Stimulated activated effector memory CD8-positive, alpha-beta T cell treated with anti-CD3 and anti-CD28 coated beads, Interleukin-12 subunit alpha, Interleukin-12 subunit beta, amount 100 ng/mL, for 72 hours (primary cell): ENCODE measurements around the gene GPR107.

Source experiments
- ATAC-seq: fragments of 150-1000 bp; cut with Tn5 transposase; 2 replicates; pipeline ENCODE4 v1.10.0; 2021
- DNase-seq, 2 donors: peaks; one replicate each; pipeline ENCODE4 v3.0.0; 2021 to 2022; ENCODE audit warnings: low spot score in 2 of 2
- H3K27ac Mint-ChIP-seq: one replicate; pipeline ENCODE4 v1.8.0; 2022; ENCODE audit warnings: mild to moderate bottlenecking, mixed read lengths
- H3K36me3 Mint-ChIP-seq: one replicate; pipeline ENCODE4 v1.8.0; 2022; ENCODE audit warnings: mild to moderate bottlenecking, mixed read lengths
- H3K4me1 Mint-ChIP-seq: one replicate; pipeline ENCODE4 v1.8.0; 2022; ENCODE audit warnings: mixed read lengths
- H3K4me3 Mint-ChIP-seq: one replicate; pipeline ENCODE4 v1.8.0; 2022; ENCODE audit warnings: mild to moderate bottlenecking, mixed read lengths
- H3K9me3 Mint-ChIP-seq: one replicate; pipeline ENCODE4 v1.8.0; 2022; ENCODE audit warnings: mixed read lengths

GPR107 gene

GRCh38 chr9:130040984-130041647, 12.6 kb upstream of the GPR107 start:
- no peaks in the 10 kb centered on the region for H3K9me3 Mint-ChIP-seq
- H3K4me1 Mint-ChIP-seq = peaks cover 44% of the 10 kb centered on the region
- H3K4me3 Mint-ChIP-seq = peak overlapping the region; percentile 99
- DNase-seq = no peak
- H3K27ac Mint-ChIP-seq = peak overlapping the region; percentile 99
- no peak for ATAC-seq
- peaks cover 70% of the 10 kb centered on the region for H3K36me3 Mint-ChIP-seq

GRCh38 chr9:130041648-130042405, 11.9 kb upstream of the GPR107 start:
- peaks cover 63% of the 10 kb centered on the region for H3K36me3 Mint-ChIP-seq
- DNase-seq (no peak), ATAC-seq (no peak)
- peak overlapping the region; percentile 99 for H3K4me3 Mint-ChIP-seq
- H3K9me3 Mint-ChIP-seq = no peaks in the 10 kb centered on the region
- peaks cover 37% of the 10 kb centered on the region for H3K4me1 Mint-ChIP-seq
- H3K27ac Mint-ChIP-seq = peak overlapping the region; percentile 99

DNA sequence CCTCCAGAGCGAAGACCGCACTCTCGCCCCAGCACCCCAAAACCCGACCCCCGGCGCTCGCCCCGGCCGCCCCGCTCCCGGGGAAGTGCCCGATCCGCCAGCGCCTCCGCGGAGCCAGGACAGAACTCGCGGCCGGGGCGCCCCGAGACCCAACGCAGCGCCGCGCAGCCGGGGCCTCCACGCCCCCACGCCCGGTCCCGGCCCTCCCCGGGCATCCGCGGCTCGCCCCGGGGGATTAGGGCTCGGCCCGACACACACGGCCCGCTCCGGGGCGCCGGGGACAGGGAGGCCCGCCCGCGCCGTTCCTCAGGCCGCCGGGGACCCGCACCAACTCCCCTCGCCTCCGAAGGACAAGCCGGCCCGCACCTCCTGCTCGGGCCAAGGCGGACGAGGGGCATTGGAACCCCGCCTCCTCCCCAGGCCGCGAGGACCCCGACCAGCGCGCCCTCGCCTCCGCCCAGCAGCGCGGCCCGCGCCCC, 11.3 kb upstream of the GPR107 start:
- peaks cover 31% of the 10 kb centered on the region for H3K4me1 Mint-ChIP-seq
- no peaks in the 10 kb centered on the region for H3K9me3 Mint-ChIP-seq
- peaks cover 56% of the 10 kb centered on the region for H3K36me3 Mint-ChIP-seq
- peak overlapping the region; percentile 99 for H3K4me3 Mint-ChIP-seq
- peak overlapping the region; percentile 99 for H3K27ac Mint-ChIP-seq
- ATAC-seq (peak; percentile 29), DNase-seq (peak in 1 of 2 donors; percentile 80)

GRCh38 chr9:130042885-130043653, 10.6 kb upstream of the GPR107 start, which contains the start of gene FNBP1:
FNBP1 (minus strand) TSS chr9:130043189; CDS start chr9:130042975, 214 bp downstream.
- ATAC-seq (peak; percentile 76), DNase-seq (peak; percentile 73 to 87)
- peaks cover 30% of the 10 kb centered on the region for H3K4me1 Mint-ChIP-seq
- H3K9me3 Mint-ChIP-seq = no peaks in the 10 kb centered on the region
- peak within 1 kb of the TSS; percentile 99 for H3K27ac Mint-ChIP-seq
- H3K4me3 Mint-ChIP-seq = peak within 1 kb of the TSS; percentile 99
- peaks cover 50% of the 10 kb centered on the region for H3K36me3 Mint-ChIP-seq

DNA sequence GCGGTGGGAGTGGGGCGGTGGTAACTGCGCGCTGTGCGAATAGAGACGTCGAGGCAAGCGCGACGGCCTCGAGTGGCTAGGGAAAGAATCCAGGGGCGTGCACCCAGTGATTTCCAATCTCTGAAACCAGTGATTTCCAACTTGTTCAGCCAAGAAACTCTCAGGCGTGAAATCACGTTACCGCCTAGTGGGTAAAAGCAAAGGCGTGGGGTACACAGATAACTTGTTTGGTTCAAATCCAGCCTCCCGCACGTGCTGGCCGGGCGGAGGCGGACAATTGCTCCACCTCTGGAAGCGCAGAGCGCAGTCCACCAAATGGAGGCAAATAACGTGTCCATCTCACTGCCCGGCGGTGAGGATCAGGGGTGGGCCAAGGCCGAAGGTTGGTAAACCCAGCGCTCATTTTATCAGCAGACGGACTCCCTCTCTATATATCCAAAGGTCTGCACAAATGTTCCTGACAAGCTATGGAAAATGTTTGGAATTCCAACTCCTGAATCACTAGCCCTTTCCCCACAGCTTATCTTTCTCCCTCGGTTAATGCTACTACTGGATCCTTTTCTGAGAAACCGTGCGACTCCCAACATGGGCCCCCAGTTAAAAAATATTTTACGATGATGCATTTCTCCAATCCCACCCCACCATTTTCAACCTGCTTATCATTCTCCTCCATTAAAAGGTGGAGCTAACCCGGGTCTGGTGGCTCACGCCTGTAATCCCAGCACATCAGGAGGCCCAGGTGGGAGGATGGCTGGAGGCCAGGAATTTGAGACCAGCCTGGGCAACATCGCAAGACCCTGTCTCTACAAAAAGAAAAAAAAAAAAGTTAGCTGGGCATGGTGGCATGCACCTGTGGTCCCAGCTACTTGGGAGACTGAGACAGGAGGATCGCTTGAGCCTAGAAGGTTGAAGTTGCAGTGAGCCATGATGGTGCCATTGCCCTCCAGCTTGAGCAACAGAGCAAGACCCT, 9.8 kb upstream of the GPR107 start:
- Mint-ChIP-seq H3K9me3 (no peaks in the 10 kb centered on the region), H3K4me3 (peak overlapping the region; percentile 99), H3K27ac (peak overlapping the region; percentile 85), H3K4me1 (peaks cover 24% of the 10 kb centered on the region), H3K36me3 (peaks cover 41% of the 10 kb centered on the region)
- ATAC-seq (no peak), DNase-seq (no peak)

GRCh38 chr9:130045725-130046450, 7.8 kb upstream of the GPR107 start:
- Mint-ChIP-seq H3K27ac (peak overlapping the region; percentile 58), H3K36me3 (peaks cover 22% of the 10 kb centered on the region), H3K9me3 (no peaks in the 10 kb centered on the region), H3K4me3 (peak overlapping the region; percentile 99), H3K4me1 (peaks cover 34% of the 10 kb centered on the region)
- ATAC-seq = no peak
- DNase-seq = no peak

GRCh38 chr9:130049431-130050210, 4.1 kb upstream of the GPR107 start:
- Mint-ChIP-seq H3K27ac (no peak overlapping the region), H3K36me3 (no peaks in the 10 kb centered on the region), H3K4me3 (no peak overlapping the region), H3K9me3 (no peaks in the 10 kb centered on the region), H3K4me1 (peaks cover 28% of the 10 kb centered on the region)
- no peak for DNase-seq
- no peak for ATAC-seq

DNA sequence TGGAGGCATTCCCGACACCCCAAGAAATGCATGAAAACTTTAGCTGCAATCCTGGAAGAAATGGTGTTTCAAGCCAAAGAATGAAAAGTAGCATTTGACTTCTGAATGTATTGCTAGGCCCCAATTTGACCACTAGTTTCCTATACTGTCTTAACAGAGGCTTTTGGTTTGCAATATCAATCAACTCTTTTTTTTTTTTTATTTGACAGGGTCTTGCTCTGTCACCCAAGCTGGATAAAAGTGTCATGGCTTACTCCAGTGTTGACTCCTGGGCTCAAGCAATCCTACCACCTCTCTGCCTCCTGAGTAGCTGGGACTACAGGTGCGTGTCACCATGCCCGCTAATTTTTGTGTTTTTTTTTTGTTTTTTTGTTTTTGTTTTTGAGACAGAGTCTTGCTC, 3.2 kb upstream of the GPR107 start:
- Mint-ChIP-seq H3K4me1 (peaks cover 28% of the 10 kb centered on the region), H3K36me3 (no peaks in the 10 kb centered on the region), H3K27ac (no peak overlapping the region), H3K4me3 (no peak overlapping the region), H3K9me3 (no peaks in the 10 kb centered on the region)
- peak; percentile 36 for ATAC-seq
- no peak for DNase-seq

DNA sequence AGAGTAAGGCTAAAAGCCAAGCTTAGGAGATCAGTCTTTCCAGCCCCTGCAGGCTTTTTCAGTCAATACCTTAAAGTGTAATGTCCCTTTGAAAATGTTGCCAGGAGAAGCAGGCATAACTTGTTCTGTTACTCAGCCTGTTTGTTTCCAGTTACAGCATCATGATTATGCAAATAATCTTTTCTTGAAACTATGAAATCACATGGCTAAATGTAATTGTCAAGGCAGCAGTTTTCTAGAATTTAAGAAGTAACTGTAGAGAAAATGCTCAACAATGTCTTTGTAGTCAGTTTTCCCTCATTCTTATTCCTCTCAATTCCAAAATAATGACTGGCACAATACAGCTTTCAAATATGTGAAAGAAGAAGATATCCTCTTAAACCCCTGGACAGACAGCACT, 1.9 kb upstream of the GPR107 start:
- DNase-seq = no peak
- peaks cover 24% of the 10 kb centered on the region for H3K4me1 Mint-ChIP-seq
- peak overlapping the region; percentile 93 for H3K27ac Mint-ChIP-seq
- peaks cover 1% of the 10 kb centered on the region for H3K36me3 Mint-ChIP-seq
- H3K4me3 Mint-ChIP-seq = peak overlapping the region; percentile 87
- no peak for ATAC-seq
- H3K9me3 Mint-ChIP-seq = no peaks in the 10 kb centered on the region

DNA sequence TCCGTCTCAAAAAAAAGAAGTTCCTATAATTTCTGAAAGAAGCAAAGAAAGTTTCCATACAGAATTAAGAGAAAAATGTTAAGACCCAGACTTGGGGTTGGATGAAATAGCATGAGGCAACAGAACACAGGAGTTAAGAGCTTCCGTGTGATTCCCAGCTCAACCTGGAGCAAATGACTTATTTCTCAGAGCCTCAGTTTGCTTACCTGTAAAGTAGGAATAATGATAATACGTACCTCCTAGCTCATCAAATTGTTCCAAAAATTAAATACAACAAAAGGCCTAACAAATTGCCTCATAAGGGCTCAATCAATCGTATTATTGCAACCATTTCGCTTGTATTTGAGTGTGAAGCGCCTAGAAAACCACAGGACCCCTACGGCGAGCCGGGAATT, 600 bp upstream of the GPR107 start:
- H3K27ac Mint-ChIP-seq = peak overlapping the region; percentile 93
- H3K4me3 Mint-ChIP-seq = peak overlapping the region; percentile 87
- DNase-seq (no peak), ATAC-seq (no peak)
- H3K9me3 Mint-ChIP-seq = no peaks in the 10 kb centered on the region
- peaks cover 10% of the 10 kb centered on the region for H3K36me3 Mint-ChIP-seq
- H3K4me1 Mint-ChIP-seq = peaks cover 24% of the 10 kb centered on the region

DNA sequence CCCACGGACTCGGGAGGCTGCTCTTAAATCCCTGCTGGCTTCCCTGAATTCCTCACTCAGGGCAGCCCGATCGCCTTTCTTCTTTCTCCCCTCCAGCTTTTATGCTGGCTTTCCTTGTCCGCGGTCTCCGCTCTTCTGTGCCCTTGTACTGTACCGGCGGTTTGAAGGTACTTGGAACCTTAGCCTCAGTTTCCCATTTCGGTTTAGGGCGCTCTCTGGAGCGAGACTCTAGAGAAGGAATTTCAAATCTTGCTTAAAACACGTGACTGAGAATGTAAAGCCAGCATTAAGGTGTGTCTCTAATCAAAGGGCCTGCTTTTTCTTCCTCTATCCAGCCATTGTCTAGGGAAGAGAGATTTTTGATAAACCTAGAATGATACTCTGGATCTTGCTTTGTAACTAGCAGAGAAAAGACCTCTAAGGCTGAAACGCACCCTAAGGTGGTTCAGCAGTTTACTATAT, 650 bp downstream of the GPR107 start:
- Mint-ChIP-seq H3K9me3 (no peaks in the 10 kb centered on the region), H3K36me3 (peaks cover 22% of the 10 kb centered on the region), H3K4me3 (peak overlapping the region; percentile 87), H3K4me1 (peaks cover 31% of the 10 kb centered on the region), H3K27ac (peak overlapping the region; percentile 93)
- ATAC-seq (no peak), DNase-seq (no peak)

GRCh38 chr9:130054820-130055219, 1.1 kb downstream of the GPR107 start:
- Mint-ChIP-seq H3K9me3 (no peaks in the 10 kb centered on the region), H3K4me3 (peak overlapping the region; percentile 87)

DNA sequence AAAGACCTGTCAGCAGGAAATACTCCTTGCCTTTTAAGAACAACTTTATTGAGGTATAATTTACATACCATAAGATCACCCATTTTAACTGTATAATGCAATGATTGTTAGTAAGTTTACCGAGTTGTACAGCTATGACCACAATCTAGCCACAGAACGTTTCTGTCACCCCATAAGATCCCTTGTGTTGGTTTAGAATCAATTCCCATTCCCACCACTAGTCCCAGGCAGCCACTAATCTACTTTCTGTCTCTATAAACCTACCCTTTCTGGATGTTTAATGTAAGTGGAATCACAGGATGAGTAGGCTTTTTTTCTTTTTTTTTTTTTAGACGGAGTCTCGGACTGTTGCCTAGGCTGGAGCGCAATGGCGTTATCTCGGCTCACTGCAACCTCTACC, 4.4 kb downstream of the GPR107 start:
- Mint-ChIP-seq H3K36me3 (peaks cover 38% of the 10 kb centered on the region), H3K9me3 (no peaks in the 10 kb centered on the region), H3K4me3 (no peak overlapping the region), H3K27ac (no peak overlapping the region), H3K4me1 (peaks cover 31% of the 10 kb centered on the region)
- no peak for DNase-seq
- peak; percentile 26 for ATAC-seq

More at GRCh38 chr9:130054820-130055219, 1.1 kb downstream of the GPR107 start:
- peak overlapping the region; percentile 93 for H3K27ac Mint-ChIP-seq
- DNase-seq (no peak), ATAC-seq (no peak)
- peaks cover 27% of the 10 kb centered on the region for H3K36me3 Mint-ChIP-seq
- H3K4me1 Mint-ChIP-seq = peaks cover 31% of the 10 kb centered on the region
